GM12891 (cell line): ENCODE results near the gene GRWD1.
A peak's percentile ranks its signal among the peaks of the same experiment; 100 is the strongest.

Experiments
- DNase-seq: peaks from one replicate; pipeline ENCODE4 v3.0.0; 2011; ENCODE audit warnings: low spot score; ENCODE audit not compliant: insufficient read length
- FAIRE-seq: peaks from 2 replicates; lab custom pipeline; 2011; peaks lifted over from hg19 to GRCh38; lab: Jason Lieb, UNC
- PAX5 ChIP-seq: IDR thresholded peaks from 2 replicates; pipeline ENCODE4 v1.6.1; 2011; ENCODE audit warnings: low read length, moderate library complexity, mild to moderate bottlenecking; ENCODE audit not compliant: insufficient read depth, severe bottlenecking
- POLR2A ChIP-seq: IDR thresholded peaks from 2 replicates; pipeline ENCODE4 v1.6.1; 2011; ENCODE audit warnings: low read depth, low read length, control low read depth
- POLR2AphosphoS5 ChIP-seq: IDR thresholded peaks from 2 replicates; pipeline ENCODE4 v1.6.1; 2011; ENCODE audit warnings: low read depth, low read length, control low read depth
- POU2F2 ChIP-seq: IDR thresholded peaks from 2 replicates; pipeline ENCODE4 v1.6.1; 2011; ENCODE audit warnings: low read depth, mild to moderate bottlenecking, control low read depth, low read length, moderate library complexity
- SPI1 ChIP-seq: IDR thresholded peaks from 2 replicates; pipeline ENCODE4 v1.6.1; 2011; ENCODE audit warnings: low read depth, low read length, control low read depth
- TAF1 ChIP-seq: IDR thresholded peaks from 2 replicates; pipeline ENCODE4 v1.6.1; 2011; ENCODE audit warnings: low read depth, low read length, control low read depth

GRWD1 gene

DNA sequence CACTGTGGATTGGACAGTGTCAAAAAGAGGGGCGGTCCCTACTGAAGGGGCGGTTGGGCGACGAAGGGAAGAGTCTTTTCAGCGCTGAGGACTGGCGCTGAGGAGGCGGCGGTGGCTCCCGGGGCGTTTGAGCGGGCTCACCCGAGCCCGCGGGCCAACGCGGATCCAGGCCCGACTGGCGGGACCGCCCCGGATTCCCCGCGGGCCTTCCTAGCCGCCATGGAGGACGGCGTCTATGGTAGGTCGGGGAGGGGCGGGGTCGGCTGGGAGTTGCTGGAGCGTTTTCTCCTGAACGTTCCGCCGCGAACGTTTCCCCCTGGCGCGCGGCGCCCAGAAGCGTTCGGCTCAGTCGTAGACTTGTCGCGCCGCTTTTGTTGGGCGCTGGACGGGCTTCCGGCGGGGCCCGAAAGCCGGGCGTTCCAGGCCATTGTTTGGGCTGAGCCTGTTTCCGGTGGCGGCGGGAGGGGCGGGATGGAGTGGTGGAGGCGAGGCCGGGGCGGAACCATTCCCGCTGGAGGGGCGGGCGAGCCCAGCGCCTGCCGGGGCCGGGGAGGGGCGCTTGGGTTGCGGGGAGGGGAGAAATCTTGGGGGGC is 23.6 kb downstream of the GRWD1 start, which contains the start of gene CYTH2:
CYTH2 (plus strand) TSS at position 81 of the 593 bp plus-strand sequence; CDS start at position 220, 139 bp downstream.
- TF ChIP-seq PAX5: no peak
- peak; percentile 59; the same call in 1 of the 2 replicates for TF ChIP-seq POLR2A
- no peak for TF ChIP-seq POU2F2
- peak; percentile 80 for TF ChIP-seq POLR2AphosphoS5
- TF ChIP-seq SPI1: no peak
- TF ChIP-seq TAF1: peak; percentile 87
- FAIRE-seq (no peak), DNase-seq (peak; percentile 71)

DNA sequence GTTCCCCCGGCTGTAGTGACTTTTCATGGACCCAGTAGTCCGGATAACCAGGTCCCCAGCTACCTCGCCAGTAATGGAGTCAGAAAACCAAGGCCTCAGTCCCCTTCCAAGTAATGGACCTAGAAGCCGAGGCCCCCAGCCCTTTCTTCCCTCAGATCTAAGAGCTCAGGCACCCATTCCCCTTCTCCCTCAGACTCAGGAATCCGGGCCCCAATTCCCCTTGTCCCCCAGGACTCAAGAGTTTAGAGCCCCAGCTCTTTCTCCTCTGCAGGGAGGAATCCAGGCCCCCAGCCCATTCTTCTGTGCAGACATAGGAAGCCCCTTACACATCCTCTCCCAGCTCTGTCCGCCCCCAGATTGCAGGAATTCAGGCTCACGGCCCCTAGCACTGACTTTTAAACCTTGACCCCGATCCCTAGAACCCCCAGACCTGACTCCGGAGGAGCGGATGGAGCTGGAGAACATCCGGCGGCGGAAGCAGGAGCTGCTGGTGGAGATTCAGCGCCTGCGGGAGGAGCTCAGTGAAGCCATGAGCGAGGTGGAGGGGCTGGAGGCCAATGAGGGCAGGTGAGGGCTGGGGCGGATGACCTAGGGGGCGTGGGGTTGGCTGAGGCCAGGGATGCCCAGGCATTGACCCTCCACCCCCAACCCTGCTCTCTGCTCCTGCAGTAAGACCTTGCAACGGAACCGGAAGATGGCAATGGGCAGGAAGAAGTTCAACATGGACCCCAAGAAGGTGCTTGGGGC is 24.3 kb downstream of the GRWD1 start:
- no peak for FAIRE-seq
- no peak for TF ChIP-seq SPI1
- no peak for TF ChIP-seq POLR2A
- TF ChIP-seq TAF1: no peak
- no peak for TF ChIP-seq POLR2AphosphoS5
- TF ChIP-seq PAX5: no peak
- TF ChIP-seq POU2F2: no peak
- DNase-seq: no peak

DNA sequence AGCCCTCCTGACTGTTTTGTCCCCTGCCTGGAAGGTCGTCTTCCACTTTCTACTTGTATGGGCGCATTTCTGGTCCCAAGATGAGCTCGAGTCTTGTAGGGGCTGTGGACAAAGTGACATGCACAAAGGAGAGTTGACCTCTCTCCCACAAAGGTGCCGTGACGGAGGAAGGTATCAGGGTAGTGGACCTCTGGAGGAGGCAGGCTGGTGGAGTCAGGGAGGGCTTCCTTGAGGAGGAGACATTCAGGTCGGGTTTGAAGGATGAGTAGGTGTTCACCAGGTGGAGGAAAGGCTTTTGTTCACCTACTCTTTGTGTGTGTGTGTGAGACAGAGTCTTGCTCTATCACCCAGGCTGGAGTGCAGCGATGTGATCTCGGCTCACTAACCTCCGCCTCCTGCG is 25.1 kb downstream of the GRWD1 start:
- FAIRE-seq (no peak), DNase-seq (no peak)
- TF ChIP-seq PAX5: no peak
- TF ChIP-seq POLR2AphosphoS5: no peak
- no peak for TF ChIP-seq POU2F2

DNA sequence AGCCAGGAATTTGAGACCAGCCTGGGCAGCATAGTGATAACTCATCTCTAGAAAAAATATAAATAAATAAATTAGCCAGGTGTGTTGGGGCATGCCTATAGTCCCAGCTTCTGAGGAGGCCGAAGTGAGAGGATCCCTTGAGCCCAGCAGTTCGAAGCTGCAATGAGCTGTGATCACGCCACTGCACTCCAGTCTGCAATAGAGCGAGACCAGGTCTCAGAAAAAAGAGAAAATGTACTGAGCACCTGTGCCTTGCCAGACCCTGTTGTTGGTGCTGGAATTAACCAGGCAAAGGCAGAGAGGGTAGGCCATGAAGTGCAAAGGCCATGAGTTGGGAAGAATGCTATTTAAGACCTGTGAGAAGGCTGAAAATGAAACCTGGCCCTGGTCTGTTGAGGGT is 26.1 kb downstream of the GRWD1 start:
- FAIRE-seq (no peak), DNase-seq (no peak)
- TF ChIP-seq POLR2A: no peak

DNA sequence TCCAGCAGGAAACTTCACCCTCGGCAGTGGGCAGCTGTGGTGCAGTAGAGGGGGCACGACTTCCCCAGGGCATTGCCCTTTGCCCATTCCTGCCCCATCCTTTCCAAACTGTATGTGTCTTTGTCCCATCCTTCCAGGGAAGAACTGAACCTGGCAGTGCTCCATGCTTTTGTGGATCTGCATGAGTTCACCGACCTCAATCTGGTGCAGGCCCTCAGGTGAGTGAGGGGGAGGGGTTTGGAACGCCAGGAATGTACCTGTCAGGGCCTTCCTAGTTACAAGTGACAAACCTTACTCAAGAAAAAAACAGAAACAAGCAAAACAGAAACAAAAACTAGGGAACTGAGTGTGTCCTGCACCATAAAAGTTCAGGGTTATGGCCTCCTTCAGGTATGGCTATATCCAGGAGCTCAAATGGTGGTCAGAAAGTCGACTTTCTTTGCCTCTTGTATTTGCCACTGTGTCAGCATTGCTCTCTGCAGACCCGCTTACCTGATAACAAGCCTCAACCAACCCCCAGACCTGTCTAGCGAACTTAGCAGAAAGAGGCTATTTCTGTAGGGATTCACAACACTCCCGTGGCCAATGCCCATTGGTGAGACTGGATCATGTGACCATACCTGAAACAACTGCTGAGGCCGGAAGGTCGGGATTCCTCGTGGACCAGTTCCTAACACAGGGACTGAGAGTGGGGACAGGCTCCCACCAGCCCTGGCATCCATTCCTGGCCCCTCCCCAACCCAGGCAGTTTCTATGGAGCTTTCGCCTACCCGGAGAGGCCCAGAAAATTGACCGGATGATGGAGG is 27.6 kb downstream of the GRWD1 start:
- no peak for DNase-seq
- TF ChIP-seq POLR2AphosphoS5 (0 out of 2 replicates have a peak, but pooled peaks have one; percentile 38), PAX5 (no peak)
- FAIRE-seq: no peak

DNA sequence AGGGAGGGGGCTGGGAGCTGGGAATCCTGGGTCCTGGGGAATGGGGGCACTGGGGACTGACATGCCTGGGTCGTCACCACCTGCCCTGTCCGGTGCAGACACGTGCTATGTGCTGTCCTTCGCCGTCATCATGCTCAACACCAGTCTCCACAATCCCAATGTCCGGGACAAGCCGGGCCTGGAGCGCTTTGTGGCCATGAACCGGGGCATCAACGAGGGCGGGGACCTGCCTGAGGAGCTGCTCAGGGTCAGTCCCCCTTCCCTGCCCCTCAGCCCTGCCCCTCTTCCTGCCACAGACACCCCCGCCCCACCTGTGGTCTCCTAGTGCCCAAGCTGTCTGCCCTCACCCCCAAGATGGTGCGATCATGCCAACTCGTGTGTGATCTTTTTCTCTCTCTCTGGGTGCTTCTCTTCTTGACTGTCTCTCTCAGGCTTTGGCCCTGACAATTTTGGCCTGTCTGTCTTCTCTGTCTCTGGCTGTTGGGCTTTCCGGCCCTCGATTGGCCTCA is 28.4 kb downstream of the GRWD1 start:
- FAIRE-seq: no peak

DNA sequence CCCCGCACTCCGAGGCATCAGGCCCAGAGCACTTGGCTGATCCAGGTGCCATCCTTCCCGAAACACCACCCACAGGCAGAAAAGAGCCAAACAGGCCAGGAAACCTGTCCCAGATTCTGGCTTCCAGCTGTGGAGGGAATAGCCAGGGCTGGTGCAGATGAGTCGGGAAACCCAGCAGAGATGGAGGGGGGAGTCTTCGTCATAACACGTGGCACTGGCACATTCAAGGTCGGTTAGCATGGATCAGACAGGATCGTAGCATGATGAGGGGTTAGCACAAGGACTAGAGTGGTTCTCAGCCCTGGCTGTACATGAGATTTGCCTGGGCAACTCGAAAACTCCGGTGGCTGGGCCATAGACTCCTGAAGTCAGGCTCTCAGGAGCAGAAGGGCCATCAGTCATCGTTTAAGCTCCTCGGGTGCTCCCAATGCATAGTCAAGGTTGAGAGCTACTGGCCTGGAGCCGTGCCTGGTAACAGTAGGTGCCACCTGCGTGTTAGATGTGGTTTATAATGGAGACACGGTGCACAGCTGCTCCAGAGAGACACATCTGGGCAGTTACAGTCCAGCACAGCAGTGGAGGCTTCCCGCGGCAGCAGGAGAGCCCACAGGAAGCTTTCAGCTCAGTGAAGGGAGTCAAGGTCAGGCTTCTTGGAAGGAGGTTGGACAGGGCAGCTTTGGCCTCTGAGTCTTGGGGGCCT is 29.7 kb downstream of the GRWD1 start:
- TF ChIP-seq POU2F2 (no peak), SPI1 (no peak), POLR2AphosphoS5 (no peak), POLR2A (no peak), TAF1 (no peak), PAX5 (no peak)

More for the DNA sequence above, 28.4 kb downstream of the GRWD1 start:
- no peak for TF ChIP-seq POLR2A
- TF ChIP-seq TAF1: no peak
- TF ChIP-seq SPI1: no peak
- TF ChIP-seq POU2F2: no peak
- no peak; the same call in 1 of the 2 replicates for TF ChIP-seq POLR2AphosphoS5
- no peak for TF ChIP-seq PAX5
- no peak for DNase-seq

DNA sequence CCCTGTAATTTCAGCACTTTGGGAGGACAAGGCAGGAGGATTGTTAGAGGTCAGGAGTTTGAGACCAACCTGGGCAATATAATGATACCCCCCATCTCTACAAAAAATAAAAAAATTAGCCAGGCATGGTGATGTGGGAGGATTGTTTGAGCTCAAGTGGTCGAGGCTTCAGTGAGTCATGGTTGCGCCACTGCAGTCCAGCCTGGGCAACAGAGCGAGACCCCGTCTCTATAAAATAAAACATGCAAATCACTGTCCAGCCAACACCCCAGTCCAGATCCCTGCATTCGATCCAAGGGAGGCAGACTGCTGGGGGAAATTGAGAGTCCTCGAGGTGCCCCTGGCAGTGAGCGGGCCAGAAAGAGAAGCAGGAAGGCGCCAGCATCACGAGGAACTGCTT is 30.4 kb downstream of the GRWD1 start:
- FAIRE-seq: no peak
- DNase-seq: no peak
- TF ChIP-seq TAF1 (no peak), POLR2AphosphoS5 (no peak), SPI1 (no peak), PAX5 (no peak), POU2F2 (no peak), POLR2A (no peak)

More for the DNA sequence above, 29.7 kb downstream of the GRWD1 start:
- FAIRE-seq (no peak), DNase-seq (no peak)

DNA sequence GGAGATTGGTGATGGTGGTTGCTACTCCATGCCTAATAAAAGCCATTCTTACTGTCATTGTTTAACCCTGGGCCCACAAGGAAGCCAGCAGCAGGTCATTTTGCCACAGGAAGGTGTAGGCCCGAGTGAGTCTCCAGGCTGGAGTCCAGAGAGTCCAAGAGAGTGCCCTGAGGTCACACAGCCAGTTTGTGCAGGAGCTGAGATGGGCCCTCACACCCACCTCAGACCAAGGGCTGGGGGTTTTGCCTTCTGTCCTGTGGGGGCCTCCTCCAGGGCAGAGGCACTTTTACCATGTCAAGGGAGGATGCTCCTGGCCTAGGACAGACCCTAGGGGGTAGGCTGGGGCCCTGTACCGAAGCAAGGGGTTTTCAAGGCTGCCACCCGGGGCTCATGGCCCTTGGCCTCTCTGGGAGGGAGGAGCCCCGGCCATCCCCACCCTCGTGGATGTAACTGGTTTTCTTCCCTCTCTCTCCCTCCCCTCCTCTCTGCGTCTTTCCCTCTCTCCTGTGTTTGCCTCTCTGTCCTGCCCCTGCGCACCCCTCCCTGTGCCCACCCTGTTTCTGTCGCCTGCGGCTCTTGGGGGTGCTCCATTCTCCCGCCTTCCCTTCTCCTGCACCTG is 31.4 kb downstream of the GRWD1 start:
- FAIRE-seq: no peak
- TF ChIP-seq POLR2A: no peak
- no peak for TF ChIP-seq POU2F2
- TF ChIP-seq SPI1: no peak
- no peak for TF ChIP-seq PAX5
- no peak for TF ChIP-seq POLR2AphosphoS5
- no peak for TF ChIP-seq TAF1
- DNase-seq: no peak
